SK-N-SH treated with all-trans-retinoic acid at 6 μM for 48 hours (cell line): ENCODE measurements around the gene SLC7A10.

Source experiments
- CREB5 ChIP-seq: fragments of 250-450 bp; sonication (Bioruptor Pico); IDR thresholded peaks from 2 replicates; pipeline ENCODE4 v1.5.1; 2020; ENCODE audit warnings: low read depth, mild to moderate bottlenecking, moderate library complexity
- ESRRG ChIP-seq: fragments of 250-450 bp; sonication (Bioruptor Pico); IDR thresholded peaks from 2 replicates; pipeline ENCODE4 v1.6.1; 2021; ENCODE audit warnings: mild to moderate bottlenecking
- GLIS3 ChIP-seq: fragments of 250-450 bp; sonication (Bioruptor Pico); IDR thresholded peaks from 2 replicates; pipeline ENCODE4 v1.5.0; 2020; ENCODE audit warnings: mild to moderate bottlenecking, moderate library complexity
- ISL1 ChIP-seq: fragments of 250-450 bp; sonication (Bioruptor Pico); IDR thresholded peaks from 2 replicates; pipeline ENCODE4 v2.1.2; 2022; ENCODE audit warnings: mild to moderate bottlenecking, moderate library complexity
- OSR1 ChIP-seq: fragments of 250-450 bp; sonication (Bioruptor Pico); IDR thresholded peaks from 2 replicates; pipeline ENCODE4 v1.8.0; 2022; ENCODE audit warnings: moderate library complexity, mild to moderate bottlenecking, inconsistent platforms
- PATZ1 ChIP-seq: fragments of 250-450 bp; sonication (Bioruptor Pico); IDR thresholded peaks from 2 replicates; pipeline ENCODE4 v1.8.0; 2020; ENCODE audit warnings: mild to moderate bottlenecking, moderate library complexity, borderline replicate concordance
- POU6F1 ChIP-seq: fragments of 250-450 bp; sonication (Bioruptor Pico); IDR thresholded peaks from 2 replicates; pipeline ENCODE4 v1.8.0; 2021; ENCODE audit warnings: low read depth, mild to moderate bottlenecking, moderate library complexity, borderline replicate concordance
- RARB ChIP-seq: fragments of 250-450 bp; sonication (Bioruptor Pico); IDR thresholded peaks from 2 replicates; pipeline ENCODE4 v1.8.0; 2021; ENCODE audit warnings: mild to moderate bottlenecking, moderate library complexity
- SNAI2 ChIP-seq: fragments of 250-450 bp; sonication (Bioruptor Pico); IDR thresholded peaks from 2 replicates; pipeline ENCODE4 v1.5.0; 2020; ENCODE audit warnings: mild to moderate bottlenecking, moderate library complexity
- ZC3H10 ChIP-seq: fragments of 250-450 bp; sonication (Bioruptor Pico); IDR thresholded peaks from 2 replicates; pipeline ENCODE4 v1.5.1; 2021; ENCODE audit warnings: mild to moderate bottlenecking, moderate library complexity
- ZFP3 ChIP-seq: fragments of 250-450 bp; sonication (Bioruptor Pico); IDR thresholded peaks from 2 replicates; pipeline ENCODE4 v1.5.0; 2020; ENCODE audit warnings: mild to moderate bottlenecking, moderate library complexity
- ZFP30 ChIP-seq: fragments of 450-650 bp; formaldehyde crosslinking; IDR thresholded peaks from 2 replicates; pipeline ENCODE4 v1.5.0; 2022; ENCODE audit warnings: mild to moderate bottlenecking, moderate library complexity

GRCh38 chr19:33203529-33203928 is 22.1 kb downstream of the SLC7A10 start:
- no peak for TF ChIP-seq ZC3H10 (CRISPR knock-in tag)
- no peak for TF ChIP-seq CREB5 (CRISPR knock-in tag)
- TF ChIP-seq POU6F1, result no peak
- TF ChIP-seq ZFP3, result no peak
- no peak for TF ChIP-seq PATZ1 (CRISPR knock-in tag)
- no peak for TF ChIP-seq ESRRG (CRISPR knock-in tag)
- TF ChIP-seq RARB, result no peak
- no peak for TF ChIP-seq OSR1 (CRISPR knock-in tag)
- TF ChIP-seq ISL1 (CRISPR knock-in tag), result no peak
- TF ChIP-seq SNAI2 (CRISPR knock-in tag), result no peak
- TF ChIP-seq GLIS3 (CRISPR knock-in tag), result no peak
- TF ChIP-seq ZFP30 (CRISPR knock-in tag), result no peak
